ENCODE data around the gene CDK5RAP2.
"Not testable (repeated sequence)": the region's sequence is repeated elsewhere in the genome, so short reads cannot be mapped to it uniquely, and the experiment has no call there.

The CDK5RAP2 gene

GRCh38 chr9:120583958-120584369, 4.0 kb upstream of the CDK5RAP2 start:
- DNase-seq, result no peak

- DNase-seq, result no peak
Measured at GRCh38 chr9:120579139-120580050, 572 bp downstream of the CDK5RAP2 start.

- no peak for DNase-seq
Measured at GRCh38 chr9:120574473-120574872, 5.5 kb downstream of the CDK5RAP2 start.

DNA sequence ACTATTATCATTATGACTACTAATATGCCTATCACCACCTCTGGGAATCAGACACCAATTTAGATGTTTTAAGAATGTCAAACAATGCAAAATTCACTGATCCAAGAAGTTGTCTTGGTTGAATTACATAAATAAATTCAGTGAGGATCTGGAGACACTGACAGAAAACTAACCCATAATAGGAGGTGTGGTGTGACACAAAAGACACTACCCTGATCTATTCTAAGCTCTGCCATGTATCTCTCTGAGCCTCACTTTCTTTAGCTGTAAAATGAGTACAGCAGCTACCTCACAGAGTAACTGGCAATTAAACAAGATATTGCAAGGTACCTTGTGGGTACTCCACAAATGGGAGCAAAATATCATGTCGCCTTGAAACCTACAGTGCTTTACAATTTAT, 7.5 kb downstream of the CDK5RAP2 start:
- DNase-seq, result no peak

GRCh38 chr9:120571443-120572257, 8.3 kb downstream of the CDK5RAP2 start:
- DNase-seq, result no peak

DNA sequence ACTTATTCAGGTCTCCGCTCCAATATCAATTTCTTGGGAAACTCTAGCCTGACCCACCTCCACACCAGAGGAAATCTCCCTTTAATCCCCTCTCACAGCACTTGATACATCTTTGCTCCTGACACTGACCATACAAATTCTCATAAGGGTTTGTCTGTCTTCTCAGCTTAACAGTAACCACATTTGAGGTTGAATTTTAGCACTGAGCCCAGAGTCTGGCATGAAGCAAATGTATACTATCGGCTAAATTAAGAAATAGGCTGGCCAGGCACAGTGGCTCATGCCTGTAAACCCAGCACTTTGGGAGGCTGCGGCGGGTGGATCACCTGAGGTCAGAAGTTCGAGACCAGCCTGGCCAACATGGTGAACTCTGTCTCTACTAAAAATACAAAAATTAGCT, 9.7 kb downstream of the CDK5RAP2 start:
- no peak for DNase-seq

DNA sequence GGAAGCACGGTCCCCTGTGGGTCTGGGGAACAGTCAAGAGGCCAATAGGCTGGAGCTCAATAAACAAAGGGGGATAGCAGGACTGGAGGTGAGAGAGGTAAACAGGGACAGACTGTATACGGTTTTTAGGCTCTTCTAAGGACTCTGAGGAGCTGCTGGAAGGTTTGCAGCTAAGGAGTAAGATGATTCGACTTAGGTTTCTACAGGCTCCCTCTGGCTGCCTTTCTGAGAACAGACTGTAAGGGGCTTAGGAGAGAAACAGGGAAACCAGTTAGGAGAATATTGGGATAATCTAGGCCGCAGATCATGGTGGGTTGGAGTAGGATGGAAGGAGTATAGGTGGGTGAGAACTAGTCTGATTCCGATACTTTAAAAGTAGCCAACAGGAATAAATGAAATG, 10.4 kb downstream of the CDK5RAP2 start:
- no peak for DNase-seq

DNA sequence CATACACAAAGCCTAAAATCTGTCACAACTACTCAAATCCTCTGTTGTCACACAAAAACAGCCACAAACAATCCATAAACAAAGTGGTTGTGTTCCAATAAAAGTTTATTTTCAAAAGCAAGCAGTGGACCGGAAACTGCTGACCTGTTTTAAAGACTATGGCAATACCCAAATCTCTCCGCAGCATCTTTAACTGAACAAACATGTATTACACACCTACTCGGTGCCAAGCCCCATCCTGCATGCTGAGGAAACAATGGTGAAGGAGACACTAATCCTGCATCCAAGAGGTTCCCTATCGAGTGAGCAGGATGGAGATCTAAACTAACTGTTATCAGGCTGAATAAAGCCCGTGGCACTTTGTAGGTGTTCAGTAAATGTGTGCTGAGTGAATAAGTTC, 11.2 kb downstream of the CDK5RAP2 start:
- DNase-seq, result no peak

- DNase-seq, result no peak
Measured at GRCh38 chr9:120567874-120568273, 12.1 kb downstream of the CDK5RAP2 start.

GRCh38 chr9:120567081-120567480, 12.9 kb downstream of the CDK5RAP2 start:
- DNase-seq, result no peak

- no peak for DNase-seq
Measured at GRCh38 chr9:120564589-120564988, 15.4 kb downstream of the CDK5RAP2 start.

- DNase-seq, result no peak
Measured at GRCh38 chr9:120562861-120563443, 17.0 kb downstream of the CDK5RAP2 start.

DNA sequence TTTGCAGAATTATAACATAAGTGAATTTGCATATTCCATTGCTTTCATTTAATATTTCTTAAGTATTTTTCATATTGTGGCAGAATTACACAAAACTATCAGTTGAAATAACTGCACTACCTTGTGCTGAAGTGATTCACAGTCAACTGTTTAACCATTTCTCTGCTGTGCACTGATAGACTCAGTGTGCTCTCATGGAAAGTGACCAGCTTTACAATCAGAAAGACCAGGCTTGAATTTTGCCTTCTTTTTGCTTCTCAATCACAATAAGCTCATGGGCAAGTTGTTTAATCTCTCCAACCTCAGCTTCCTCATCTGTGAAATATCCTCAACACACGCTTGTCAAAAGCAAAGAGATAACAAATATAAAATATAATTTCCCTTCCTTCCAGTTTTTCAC, 18.3 kb downstream of the CDK5RAP2 start:
- no peak for DNase-seq

- DNase-seq, result no peak
Measured at GRCh38 chr9:120559546-120559945, 20.4 kb downstream of the CDK5RAP2 start.

DNA sequence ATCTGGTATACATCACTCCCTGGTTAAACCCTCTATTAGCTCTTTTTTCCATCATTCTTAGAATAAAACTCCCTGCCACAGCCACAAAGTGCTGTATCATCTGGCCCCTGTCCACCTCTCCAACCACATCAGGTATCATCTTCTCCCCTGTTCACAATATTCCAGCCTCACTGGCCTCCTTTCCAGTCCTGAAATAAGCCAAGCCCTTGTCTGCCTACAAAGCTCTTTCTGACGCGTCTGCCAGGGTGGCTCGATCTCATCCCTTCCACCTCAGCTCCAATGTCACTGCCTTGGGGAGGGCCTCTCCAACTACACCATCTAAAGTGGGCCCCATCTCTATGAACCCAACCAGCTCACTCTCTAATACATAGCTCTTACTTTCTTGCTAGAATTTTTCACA, 21.5 kb downstream of the CDK5RAP2 start:
- no peak for DNase-seq

DNA sequence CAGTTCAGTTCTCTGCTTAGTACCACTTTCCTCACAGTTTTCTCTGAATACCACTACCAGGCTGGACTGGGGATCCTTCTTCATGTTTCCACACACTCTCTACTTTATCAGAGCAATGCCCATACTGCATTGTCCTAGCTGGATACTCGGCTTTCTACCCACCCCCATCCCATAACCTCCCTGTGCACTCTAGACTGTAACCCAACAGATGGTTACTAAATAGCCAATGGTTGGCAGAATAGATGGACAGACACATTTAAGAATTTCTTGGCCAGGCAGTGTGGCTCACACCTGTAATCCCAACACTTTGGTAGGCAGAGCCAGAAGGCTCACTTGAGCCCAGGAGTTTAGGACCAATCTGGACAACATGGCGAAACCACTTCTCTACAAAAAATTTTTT, 22.8 kb downstream of the CDK5RAP2 start:
- DNase-seq, result no peak

DNA sequence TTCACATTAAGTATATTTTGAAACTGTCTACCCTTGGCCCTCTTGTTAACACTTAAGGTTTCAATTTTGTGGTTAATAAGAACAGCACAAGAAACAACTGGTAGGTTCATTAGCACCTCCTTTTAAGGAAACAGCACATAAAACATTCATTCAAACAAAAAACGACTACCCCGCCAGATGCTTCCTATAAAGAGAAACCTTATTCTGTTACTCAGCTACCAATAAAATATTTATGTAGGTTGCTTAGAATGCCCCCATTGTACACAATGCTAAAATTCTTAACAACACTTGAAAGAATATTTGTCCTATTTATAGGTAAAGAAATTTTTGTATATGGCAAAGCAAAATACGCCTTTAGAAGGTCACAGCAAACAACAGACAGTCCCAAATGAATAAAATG, 23.2 kb downstream of the CDK5RAP2 start:
- no peak for DNase-seq

- no peak for DNase-seq
Measured at GRCh38 chr9:120555839-120556238, 24.1 kb downstream of the CDK5RAP2 start.

DNA sequence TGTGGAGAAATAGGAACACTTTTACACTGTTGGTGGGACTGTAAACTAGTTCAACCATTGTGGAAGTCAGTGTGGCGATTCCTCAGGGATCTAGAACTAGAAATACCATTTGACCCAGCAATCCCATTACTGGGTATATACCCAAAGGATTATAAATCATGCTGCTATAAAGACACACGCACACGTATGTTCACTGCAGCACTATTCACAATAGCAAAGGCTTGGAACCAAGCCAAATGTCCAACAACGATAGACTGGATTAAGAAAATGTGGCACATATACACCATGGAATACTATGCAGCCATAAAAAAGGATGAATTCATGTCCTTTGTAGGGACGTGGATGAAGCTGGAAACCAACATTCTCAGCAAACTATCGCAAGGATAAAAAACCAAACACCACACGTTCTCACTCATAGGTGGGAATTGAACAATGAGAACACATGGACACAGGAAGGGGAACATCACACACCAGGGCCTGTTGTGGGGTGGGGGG, 27.7 kb downstream of the CDK5RAP2 start:
- not testable (repeated sequence) for DNase-seq

GRCh38 chr9:120545701-120546550, 34.0 kb downstream of the CDK5RAP2 start:
- no peak for DNase-seq

DNA sequence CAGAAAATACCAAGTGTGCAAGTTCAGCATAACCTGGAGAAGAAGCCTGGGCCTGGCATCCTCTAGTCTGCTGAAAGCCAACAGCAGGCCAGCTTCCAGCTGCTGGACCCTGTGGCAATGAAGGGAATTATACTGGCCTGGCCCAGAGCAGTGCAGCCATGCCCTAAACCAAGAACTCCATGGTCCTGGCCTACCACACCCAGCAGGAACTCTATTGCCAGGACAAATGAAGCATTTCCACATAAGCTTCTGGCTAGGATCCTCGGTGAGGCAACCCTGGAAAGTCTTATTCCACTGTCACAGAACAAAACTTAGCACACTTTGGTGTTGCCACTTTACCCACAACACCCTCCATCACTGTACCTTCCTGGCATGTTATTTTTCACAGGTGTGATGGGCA, 35.5 kb downstream of the CDK5RAP2 start:
- no peak for DNase-seq

DNA sequence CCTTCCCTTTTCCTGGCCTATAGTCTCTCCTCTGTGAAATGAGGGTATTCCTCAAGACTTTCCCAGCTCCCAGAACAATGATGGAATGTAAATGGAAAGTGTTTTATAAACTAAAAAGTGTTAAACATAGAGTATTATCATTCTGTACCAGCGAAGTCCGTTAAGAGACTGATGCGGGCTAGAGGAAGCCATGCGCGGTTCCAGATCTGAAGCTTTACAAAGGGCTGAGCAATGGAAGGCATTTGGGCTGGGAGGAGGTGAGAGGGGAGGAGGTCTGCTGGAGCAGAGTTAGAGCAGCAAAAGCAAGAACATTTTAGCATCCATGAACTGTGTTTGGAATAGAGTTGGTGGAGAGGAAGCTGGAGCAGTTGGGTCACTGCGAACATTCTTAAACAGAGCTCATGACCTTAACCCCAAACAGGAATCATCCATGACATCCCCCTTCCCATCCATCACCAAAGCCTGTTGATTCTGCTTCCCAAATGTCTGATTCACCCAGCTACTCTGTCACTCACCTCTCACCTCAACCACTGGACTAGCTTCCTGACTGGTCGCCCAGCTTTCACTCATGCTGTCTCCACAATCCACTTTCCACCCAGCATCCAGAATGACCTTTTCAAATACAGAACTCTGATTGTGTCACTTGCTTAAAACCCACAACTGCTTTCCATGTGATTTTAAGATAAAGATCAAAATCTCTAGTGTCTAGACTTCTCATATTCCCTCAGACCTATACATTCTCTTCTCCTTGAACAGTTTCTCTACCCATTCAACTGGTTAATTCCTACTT, 37.1 kb downstream of the CDK5RAP2 start:
- no peak for DNase-seq
